Activated T-cell treated with anti-CD3 and anti-CD28 coated beads for 24 hours (primary cell): ENCODE data around the gene FUCA1.

ENCODE experiments used
- DNase-seq: peaks from one replicate; pipeline ENCODE4 v3.0.0-alpha.2; 2020; ENCODE audit warnings: low read depth

Gene FUCA1

DNA sequence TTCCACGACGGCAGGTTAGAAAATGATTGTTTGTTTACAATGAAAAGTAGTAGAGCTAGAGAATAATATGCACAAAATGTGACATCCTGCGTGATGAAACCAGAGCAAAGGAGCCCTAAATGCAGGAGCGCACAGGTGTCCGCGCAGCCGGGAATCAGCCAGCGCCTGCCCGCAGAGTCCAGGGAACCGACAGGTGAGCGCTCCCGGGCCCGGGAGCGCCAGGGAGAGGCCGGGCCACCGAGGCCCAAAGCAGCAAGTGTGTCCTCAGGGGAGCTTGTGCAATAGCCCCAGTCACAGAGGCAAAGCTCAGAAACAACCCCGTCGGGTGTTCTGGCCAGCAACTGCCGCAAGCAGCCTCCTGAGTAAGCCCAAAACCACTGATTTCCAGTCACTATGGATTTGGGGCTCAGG, 66.7 kb downstream of the FUCA1 start:
- DNase-seq: no peak

DNA sequence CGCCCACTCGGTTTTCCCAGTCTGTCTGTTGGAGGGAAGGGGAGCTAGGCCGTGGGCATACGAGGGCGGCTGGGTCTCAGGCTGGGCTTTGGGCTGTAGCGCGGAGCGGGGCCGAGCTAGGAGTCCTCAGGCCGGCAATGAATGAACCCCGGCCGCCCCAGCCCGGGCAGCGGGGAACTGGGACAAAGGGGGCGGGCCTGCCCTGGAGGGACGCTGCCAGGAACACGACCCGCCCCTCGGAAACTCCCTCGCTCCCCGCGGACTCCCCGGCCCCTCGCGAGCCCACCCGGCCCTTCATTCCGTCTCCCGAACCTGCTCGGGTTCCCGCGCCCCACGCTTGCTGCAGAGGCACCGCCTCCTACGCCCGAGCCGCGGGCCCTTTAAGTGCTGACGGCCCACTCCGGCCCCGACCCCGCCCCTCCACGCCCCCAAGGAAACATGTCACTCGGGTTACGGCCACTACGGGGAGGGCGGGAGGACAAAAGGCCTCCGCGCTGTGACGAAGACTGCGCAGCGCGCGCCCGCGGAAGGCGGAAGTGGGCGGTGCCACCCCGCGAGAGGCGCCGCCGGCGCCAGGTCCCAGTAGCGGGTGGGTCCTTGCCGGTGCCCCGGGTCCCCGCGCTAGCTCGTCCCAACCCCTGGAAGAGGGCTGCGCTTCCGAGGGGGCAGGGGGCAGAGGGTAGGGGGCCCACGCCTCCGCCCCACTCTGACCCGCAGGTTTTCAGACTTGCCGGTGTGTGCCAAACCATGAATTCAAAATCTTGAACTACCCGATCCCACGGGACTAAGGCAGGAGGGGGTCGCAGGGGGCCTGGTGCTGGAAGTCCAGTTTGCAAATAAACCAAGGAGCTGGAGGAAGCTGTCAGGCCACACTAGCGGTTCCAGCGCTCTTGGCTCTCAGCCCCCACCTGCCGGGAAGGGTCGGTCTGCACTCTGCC, 67.4 kb downstream of the FUCA1 start, which contains the start of gene GALE:
GALE (minus strand) TSS at position 355 of the 938 bp plus-strand sequence. CDS start 1,747 bp downstream, outside the sequence.
- DNase-seq: peak; percentile 98

- DNase-seq: no peak
Observed at GRCh38 chr1:23799570-23800399, 68.3 kb downstream of the FUCA1 start.

- no peak for DNase-seq
Observed at GRCh38 chr1:23799255-23799569, 68.9 kb downstream of the FUCA1 start.

- no peak for DNase-seq
Observed at GRCh38 chr1:23798662-23799142, 69.4 kb downstream of the FUCA1 start.

DNA sequence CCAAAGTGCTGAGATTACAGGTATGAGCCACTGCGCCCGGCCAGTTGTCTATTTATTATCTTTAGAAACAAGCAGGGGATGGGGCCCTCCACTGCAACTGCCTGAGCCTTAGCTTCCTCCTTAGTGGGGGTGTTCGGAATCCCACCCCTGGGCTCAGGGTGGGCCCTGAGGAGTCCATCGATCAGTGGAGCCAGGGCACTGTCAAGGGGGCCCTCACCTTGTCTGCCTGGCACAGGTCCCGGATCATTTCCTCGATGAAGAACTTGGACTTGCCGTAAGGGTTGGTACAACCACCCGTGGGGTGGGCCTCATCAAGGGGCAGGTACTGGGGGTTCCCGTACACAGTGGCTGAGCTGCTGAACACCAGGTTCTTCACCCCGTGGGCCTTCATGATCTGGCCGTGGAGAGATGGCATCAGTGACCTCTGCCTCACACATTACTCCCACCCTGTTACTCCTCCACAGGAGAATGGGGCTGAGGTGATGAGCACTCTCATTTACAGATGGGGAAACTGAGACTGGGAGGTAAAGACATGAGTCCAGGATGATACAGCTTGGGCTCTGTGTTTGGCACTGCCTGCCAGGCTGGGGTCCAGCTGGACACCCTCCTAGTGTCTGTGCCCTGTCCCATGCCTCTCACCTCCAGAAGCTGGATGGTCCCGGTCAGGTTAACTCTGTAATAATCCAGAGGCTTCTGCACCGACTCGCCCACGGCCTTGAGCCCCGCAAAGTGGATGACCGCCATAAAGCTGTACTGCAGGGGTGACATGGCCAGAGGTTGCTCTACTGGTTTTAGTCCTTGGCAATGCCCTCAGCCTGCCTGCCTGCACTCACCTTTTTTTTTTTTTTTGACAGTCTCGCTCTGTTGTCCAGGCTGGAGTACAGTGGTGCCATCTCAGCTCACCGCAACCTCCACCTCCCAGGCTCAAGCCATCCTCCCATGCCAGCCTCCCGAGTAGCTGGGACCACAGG, 70.3 kb downstream of the FUCA1 start:
- no peak for DNase-seq

GRCh38 chr1:23796466-23797271, 71.4 kb downstream of the FUCA1 start:
- no peak for DNase-seq

DNA sequence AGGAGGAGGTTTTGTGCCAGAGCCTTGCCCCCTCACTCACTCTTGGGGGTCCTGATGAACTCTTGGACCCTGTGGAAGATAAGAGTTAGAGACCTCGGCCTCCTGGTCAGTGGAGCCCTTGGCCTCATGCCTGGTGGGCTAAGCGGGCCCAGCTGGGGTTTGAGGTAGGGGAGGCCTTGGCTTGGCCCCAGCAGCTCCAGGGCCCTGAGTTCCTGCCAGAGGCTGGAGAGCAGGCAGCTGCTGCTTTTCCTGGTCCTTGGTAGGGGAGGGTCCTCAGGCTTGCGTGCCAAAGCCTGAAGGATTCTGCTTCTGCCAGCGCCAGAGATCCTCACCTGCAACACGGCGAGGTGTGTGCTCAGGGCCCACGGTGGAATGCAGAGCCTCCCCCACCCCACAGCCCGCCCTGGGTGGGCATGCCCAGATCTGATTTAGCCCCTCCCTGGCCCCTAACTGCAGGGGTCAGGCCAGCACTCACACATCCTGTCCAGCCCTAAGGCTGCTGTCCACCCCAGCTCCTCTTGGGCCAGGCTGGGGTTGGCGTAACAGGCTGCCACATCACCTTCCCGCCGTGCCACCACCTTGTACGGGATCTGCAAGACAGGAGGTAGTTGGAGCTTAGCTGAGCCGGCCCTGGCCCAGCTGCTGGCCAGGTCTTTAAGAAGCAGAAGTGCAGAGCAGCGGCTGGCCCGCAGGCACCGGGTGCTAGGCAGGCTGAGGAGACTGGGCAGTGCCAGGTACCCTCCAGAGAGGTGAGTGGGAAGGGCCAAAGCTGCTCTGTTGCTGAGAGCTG, 72.2 kb downstream of the FUCA1 start:
- DNase-seq: no peak
